GM18868 (cell line): ENCODE results near the gene WDFY4.

Experiments
- ATAC-seq: cut with Tn5 transposase; IDR thresholded peaks from one replicate; pipeline ENCODE4 v1.9.1; 2021; ENCODE audit warnings: mild to moderate bottlenecking, moderate library complexity; ENCODE audit not compliant: unreplicated experiment

The WDFY4 gene

DNA sequence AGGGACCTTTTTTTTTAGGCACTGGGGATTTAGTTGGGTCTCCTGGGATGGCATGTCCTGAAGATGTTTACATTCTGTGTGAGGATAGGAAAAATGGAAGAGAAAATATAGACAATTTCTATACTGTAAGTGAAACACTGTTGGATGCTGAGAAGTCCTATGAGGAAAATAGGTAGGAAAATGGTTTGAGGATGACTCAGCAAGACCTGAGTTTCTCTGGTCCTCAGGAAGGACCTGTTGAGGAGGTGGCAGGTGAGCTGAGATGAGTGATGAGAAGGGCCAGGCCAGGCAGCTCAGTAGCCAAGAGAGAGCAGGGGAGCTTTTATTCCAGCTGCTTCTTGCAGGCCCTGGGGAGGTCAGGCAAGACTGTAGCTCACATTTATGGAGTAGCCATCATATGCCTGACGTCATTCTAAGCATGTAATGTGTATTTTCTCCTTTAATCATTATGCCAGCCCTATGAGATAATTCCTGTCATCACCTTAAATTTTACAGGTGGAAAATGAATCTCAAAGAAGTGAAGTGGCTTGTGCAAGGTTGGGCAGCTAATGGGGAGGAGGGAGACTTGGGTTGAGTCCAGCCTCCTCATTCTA lies 274.0 kb downstream of the WDFY4 start:
- no peak for ATAC-seq

DNA sequence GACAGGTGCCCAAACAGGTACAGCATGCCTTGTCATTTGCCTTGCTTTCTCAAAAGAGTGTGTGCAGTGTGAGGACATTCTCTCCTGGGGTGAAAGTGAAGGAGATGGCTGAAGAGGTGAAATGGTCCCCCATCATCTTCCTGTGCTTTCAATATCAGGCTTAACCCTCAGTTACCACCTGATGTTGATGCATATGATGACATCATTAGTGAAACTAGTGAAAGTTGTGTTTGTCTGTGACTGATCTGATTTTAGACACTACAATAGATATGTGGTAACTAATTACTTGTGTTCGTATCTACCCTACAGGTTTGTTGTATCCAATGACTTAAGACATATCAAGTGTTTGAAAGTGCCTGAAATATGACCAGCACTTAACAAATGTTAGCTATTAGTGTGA lies 279.4 kb downstream of the WDFY4 start:
- no peak for ATAC-seq

DNA sequence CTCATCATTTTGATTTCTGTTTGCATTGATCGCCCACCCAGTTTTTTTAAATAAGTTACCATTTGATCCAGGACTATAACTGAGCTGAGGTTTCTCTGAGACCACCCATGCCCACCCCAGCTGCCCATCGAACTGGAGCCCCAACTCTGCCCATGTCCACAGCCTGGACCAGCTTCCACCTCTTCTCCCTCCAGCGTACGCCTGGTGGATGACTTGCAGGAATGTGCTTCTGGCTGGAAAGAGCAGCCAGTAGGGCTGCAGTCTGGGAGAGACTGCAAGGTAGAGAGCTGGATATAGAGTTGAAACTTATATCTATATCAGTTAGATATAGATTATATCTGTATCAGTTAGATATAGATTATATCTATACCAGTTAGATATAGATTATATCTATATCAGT lies 280.8 kb downstream of the WDFY4 start:
- ATAC-seq = no peak

DNA sequence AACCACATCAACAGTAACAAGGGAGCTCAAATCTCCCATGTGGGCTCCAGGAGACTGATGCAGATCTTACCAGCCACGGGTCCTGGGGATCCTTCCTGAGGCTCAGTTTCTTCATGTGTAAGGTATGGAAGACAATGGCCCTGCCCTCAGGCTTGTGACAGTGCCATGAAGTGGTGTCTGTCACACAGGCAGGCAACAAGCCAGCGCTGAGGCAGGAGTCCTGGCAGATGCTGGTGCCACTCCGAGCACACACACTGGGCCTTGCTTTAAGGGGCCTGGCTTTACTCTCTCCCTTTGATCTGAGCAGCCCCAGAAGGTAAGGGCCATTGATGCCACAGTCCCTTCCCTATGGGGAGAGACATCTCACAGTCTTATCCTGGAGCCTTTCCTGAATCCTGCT lies 283.4 kb downstream of the WDFY4 start:
- ATAC-seq = no peak

DNA sequence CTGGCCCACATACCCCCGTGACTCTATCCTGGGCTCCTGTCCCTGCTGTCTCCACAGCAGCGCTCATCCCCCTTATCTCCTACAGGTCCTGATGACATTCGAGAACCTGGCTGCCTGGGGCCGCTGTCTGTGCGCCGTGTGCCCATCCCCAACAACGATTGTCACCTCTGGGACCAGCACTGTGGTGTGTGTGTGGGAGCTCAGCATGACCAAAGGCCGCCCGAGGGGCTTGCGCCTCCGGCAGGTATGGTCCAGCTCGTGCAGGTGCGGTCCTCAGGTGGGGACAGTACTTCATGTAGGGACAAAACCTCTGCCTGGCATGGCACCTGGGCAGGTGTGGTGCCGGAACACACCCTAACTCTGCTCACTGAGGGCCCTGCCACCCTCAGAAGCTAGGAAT lies 285.4 kb downstream of the WDFY4 start:
- no peak for ATAC-seq

DNA sequence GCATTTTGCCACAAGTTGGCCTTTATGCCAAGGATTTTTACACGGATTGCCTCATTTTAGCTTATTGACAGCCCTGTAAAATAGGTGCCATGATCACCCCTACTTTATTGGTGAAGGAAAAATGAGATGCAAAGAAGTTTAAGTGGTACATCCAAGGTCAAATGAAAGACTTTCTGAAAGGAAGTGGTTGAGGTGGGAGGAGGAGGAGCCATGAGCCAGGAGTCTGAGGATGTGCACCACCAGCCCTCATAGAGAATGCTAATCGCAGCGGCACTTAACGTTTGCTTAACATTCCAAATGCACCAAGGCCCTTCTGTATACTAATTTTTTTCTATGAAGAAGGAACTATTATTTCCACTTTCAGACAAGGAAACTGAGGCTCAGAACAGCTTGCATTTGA lies 286.0 kb downstream of the WDFY4 start:
- no peak for ATAC-seq

DNA sequence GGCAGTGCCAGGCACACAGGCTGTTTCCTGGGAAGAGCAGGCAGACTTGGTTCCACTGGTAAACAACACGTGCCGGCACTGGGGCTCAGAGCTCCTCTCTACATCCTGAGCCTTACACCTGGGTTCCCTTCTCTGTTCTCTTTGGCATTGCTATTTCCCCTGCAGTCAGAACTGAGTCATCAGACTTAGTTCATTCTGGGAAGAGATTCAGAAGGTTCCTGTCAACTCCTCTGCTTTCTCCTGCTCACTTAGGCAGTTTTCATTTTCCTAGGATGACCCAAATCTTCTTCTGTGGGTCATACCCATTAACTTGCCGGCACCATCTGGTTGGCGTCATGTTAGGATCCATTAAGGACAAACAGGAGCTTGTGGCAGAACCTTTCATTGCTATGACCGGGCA lies 288.4 kb downstream of the WDFY4 start:
- no peak for ATAC-seq

DNA sequence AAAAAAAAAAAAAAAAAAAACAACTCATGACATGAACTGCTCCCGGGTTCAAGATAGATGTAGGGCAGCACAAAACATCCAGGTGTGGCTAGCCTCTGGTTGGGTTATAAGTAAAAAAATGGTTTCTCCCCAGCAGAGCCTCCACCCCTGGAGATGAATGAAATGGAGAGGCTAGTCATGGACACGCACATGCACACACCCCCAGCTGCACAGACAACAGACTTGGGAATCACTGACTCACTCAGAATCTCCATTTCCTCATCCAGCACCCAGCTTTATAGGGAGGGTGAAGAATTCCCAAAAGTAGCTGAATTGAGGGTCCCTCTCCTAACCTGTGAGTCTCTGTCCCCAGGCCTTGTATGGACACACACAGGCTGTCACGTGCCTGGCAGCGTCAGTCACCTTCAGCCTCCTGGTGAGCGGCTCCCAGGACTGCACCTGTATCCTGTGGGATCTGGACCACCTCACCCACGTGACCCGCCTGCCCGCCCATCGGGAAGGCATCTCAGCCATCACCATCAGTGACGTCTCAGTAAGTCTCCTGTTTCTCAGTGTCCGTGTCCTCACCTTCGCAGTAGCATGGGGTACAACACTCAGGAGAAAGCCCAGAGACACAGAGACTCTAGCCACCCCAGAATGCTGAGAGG lies 290.0 kb downstream of the WDFY4 start:
- no peak for ATAC-seq

DNA sequence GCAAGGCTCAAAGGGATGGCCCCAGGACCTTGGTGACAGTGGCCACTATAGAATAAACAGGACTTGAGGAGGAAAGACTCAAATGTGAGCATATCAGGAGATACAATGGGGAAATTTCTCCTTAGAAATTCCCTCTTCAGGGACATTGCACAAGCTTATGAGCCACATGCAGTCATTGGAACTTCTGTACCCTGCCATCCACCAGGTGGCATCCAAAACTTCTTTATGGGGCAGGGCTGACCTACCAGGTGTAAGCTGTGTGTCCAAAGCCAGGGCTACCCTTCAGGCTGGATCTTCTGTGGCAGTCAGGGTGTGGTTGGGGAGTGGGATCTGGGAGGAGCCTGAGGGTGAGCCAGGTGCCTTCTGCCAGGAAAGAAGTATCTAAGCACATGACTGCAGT lies 291.5 kb downstream of the WDFY4 start:
- no peak for ATAC-seq

DNA sequence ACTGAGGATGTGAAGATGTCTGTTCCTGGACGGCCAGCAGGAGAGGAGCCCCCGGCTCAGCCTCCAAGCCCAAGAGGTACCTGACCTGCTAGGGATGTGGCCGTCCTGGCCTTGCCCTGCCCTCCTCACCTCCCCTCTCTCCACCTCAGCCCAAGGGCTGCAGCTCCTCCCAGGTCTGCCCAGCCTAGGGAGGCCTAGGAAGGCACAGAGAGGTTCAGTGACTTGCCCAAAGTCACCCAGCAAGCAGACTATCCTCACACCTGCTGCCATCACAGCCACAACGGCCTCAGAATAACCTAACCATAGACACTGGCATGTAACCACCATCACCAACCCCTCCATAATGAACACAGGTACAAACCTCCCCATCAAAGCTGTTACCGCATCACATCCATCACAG lies 293.6 kb downstream of the WDFY4 start:
- ATAC-seq = no peak

DNA sequence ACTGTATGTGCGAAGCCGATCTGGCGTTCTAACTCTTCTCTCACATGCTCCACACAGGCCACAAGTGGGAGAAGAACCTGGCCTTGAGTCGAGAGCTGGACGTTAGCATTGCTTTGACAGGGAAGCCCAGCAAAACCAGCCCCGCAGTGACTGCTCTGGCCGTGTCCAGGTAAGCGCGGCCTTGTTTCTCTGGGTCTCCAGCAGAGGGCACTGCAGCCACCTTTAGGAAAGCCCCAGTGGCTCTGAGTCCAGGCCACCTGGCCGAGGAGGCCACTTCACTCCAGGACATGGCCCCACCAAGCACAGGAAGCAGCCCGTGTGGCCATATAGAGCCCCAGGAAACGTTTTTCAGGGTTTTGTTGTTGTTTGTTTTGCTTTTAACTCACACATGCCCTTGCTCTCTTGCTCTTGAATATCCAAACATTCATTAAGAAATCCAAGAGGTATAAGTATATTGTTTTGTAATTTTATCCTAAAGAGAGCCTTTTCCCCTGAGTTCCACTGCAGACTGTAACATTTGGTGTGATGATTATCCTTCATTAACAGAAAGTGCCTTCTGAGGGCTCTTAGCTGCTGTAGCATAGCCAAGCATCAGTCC lies 296.7 kb downstream of the WDFY4 start:
- ATAC-seq = no peak

DNA sequence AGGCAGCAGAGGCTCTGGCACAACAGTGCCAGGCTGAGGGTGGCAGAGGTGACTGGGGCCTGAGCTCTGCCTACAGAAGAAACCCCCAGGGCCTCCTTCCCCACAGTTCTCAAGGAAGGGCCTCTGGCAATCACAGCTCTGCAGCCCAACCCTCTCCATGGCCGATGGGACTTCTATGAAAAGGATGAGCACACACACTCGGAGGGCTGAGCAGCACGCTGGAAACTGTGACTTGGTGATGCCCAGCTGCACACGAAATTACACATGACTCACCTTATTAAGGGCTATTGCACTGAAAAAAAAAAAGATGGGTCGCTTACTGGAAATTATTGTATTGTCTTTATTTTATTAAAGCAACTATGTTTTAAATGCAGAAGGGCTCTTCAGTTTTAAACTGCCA lies 297.9 kb downstream of the WDFY4 start:
- ATAC-seq = no peak

DNA sequence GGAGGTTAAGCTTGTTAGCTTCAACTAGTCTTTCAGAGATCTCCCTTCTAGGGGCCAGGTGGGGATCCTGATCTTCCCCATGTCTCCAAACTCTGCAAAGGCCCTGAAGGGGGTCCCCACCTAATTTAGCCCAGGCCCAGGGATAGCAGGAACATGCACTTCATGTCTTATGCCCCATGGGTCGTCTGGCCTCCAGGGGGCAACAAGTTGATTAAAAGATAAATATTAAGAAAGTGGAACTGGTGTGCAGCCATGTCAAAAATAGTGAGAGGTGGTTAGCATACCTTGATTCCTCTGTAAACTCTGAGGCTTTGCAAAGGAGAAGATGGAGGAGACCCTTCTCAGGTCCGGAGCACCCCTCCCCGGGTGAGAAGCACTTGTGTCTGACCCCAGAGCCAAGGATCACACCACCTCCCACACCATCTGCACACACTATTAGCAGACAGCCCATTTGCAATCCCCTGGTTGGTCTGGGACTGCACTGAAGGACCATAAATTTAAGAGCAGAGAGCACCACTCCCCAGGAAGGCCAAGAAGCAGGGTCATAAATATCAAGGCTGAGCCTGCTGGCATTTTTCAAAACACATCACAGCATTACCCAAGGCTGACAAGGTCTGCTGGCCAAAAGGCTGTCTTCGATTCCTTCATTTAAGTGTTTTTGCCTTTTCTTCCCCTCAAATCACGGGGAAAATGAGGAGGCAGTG lies 299.1 kb downstream of the WDFY4 start:
- ATAC-seq = no peak

DNA sequence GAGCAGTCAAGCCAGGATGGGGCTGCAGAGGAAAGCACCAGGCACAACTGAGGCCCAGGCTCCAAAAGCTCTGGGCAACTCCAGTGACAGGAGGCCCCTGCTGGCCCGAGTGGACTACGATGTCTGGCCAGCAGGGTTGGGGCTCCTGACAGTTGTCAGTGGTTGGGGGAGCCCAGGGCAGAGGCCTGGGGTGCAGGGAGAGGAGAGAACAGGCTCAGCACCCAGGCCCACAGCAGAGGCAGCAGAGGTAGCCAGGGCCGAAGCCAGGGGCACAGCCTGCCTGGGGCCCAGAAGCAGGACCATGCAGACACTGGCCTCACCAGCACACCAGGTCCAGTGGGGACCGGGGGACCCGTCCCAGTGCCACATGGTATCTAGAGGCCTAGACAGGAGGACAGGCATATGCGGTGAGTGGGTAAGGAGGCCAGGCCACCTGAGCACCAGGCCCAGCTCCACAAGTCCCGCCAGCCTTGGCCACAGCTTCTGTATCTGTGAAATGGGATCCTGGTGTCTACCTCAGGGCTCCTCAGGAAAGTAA lies 301.0 kb downstream of the WDFY4 start:
- no peak for ATAC-seq

DNA sequence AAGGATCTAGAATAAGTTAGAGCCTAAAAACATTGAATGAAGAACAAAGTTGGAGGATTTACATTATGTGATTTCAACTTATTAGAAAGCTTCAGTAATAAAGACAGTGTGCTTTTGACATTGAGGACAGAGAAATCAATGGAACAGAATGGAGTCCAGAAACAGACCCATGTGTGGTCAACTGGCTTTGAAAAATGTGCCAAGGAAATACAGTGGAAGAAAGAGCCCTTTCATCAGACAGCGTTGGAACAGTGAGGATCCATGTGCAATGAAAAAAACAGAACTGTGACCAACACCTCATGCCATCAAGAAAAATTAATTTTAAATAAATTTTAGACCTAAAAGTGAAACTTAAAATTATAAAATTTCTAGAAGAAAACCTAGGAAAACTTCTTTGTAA lies 305.6 kb downstream of the WDFY4 start:
- no peak for ATAC-seq

DNA sequence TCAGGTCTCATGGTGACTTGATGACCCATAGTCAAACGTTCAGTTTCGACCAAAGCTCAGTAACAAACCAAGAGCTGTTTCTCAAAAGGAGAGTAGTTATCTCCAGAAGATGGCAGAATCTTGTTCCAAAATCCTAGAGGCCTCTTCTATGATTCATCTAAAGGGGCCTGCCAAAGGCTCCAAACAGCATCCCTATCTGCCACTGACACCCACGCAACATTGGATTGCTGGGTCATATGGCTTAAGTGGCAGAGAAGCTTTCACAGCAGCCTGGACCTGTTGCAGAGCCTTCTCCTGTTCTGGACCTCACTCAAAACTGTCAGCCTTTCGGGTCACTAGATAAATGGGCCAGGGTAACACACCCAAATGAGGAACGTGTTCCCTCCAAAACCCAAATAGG lies 309.0 kb downstream of the WDFY4 start:
- ATAC-seq = no peak

DNA sequence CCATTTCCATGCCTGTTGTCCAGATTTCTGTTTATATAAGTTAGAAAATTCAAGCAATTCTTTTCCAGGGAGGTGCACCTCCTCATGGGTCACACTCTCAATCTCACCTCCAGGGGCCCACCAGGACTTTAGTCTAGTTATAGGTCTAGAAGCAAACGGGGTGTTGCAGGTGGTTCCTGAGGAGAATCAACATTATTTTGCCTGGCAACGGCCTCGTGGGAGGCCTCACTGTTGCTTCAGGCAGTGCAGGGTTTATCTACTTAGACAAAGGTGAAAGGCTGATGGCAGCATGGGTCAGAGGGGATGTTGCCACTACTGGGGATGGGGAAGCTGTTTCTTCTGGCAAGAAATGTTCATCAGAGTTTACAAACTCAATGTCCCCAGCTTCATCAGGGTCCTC lies 311.7 kb downstream of the WDFY4 start:
- no peak for ATAC-seq

DNA sequence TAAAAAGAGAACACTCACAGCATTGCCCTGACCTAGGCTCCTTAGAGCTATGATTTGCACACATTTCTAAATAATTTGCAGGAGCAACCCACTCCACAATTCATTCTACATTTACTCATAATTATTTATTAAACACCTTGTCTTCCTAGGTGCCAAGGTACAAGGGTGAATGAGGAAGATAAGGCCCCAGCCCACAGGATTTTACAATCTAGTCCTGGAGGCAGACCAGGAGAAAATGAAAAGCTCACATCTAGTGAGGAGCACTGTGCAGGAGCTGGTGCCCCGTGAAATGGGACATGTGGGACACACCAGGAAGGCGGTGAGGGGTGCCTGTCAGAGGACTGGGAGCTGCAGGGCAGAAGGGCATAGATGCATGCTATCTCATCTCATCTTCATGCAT lies 314.7 kb downstream of the WDFY4 start:
- ATAC-seq = no peak

DNA sequence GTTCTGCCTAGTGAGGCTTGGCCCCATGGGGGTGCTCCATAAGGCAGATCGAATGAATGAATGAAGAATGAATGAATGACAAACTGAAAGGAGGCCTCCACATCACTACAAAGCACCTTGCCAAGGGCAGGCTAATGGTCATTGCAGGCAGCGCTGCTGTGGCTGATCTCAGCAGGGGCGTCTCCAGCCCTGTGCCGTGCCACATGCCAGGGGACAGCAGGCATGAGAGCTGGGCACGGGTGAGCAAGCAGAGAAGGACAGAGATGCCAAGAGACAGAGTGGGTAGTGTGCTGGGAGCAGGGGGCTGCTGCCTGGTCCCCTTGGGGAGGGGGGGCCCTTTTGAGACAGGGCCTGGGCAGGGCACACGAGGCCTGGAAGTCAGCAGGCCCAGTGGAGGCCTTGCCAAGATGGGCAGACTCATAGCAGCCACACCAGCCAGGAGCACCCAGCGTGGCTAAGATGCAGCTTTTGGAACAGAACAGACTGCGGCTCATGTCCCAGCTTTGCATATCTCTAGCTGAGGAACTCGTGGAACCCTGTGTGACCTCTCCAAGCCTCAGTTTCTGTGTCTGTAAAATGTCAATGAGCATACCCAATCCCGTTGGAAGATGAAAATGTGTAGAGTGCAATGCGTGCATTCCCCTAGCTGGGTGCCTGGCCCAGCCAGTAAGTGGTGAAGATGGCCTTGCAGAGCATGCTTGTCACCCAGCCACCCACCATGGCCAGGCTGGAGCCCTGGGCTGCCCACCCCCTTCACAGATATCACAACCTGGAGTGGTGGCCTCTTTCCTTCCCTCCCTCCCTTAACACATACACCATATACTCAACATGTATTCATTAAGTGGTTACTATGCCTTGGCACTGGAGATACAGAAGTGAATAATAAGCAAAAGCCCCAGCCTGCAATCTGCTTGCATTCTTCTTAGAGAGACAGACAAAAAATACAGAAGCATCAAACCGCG lies 316.0 kb downstream of the WDFY4 start:
- no peak for ATAC-seq

DNA sequence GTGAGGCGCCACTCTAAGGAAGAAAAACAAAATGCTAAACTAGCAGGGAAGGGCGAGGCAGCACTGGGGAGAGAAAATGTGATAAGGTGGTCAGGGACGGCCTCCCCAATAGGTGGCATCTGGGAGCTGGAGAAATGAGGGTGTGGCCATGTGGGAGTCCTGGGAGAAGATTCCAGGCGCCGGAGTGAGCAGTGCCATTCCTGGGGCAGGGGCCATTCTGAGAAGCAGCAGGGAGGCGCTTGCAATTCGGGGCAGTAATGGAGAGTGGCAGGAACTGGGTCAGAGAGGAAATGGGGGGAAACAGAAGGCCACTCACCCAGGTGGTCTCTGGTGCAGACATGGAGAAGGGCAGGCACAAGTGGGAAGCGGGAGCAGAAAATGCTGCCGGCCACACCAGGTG lies 316.7 kb downstream of the WDFY4 start:
- ATAC-seq = no peak
